ENCODE results near the gene SMAD3.

SMAD3 gene

DNA sequence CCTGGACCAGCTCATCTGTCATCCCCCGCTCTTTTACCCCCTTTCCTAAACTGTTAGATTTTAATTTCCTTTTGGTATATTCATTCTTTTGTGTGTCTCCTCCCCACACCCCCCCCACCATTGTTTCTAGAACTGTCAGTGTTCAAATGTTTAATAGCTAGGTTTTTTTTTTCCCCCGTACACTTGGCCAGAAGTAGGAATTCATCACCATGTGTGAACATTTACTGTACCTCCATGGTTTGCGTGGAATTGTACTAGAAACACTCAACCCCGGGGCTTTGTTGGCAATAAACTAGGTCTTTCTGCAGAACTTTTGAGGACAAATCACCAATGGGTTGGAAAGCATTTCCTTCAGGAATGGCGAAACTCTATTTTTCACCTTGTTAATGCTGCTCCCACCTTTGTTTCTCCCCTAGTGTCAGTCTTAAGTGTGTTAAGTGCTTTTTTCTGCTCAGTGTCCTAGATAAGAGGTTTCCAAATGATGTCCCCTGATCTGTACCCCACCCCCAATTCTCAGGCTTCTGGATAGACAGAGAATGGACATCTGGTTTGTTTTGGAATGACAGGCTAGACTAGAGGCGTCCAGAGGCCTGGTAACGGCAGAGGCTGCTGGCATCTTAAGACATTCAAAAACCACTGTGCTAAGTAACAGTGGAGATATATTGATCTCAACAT is 76.8 kb downstream of the SMAD3 start:
- Histone ChIP-seq H3K9ac (ENCODE audit: low read depth, low read length) (no peak overlapping the region), H3K4me1 (ENCODE audit: insufficient read depth, low read length) (peaks cover 59% of the 10 kb centered on the region), H3K36me3 (ENCODE audit: insufficient read depth, low read length) (no peaks in the 10 kb centered on the region), H3K9me3 (ENCODE audit: control insufficient read depth, insufficient read depth, low read length) (no peaks in the 10 kb centered on the region)

DNA sequence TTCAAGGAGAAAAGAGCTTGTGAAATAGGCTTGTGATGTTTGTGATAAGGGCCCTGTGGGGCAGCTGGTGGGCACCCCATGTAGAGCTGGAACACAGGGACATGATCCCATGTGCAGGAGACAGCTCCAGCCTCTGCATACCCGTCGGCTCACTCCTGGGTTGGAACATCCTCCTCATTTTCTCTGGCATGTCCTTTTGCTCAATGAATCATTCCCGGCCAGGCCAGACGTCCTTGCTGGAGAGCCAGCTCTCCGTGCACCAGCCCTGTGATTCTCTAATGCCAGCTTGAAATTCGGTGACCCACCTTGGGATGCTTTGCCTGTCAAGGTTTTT is 77.3 kb downstream of the SMAD3 start:
- Histone ChIP-seq H3K9me3 (ENCODE audit: control insufficient read depth, insufficient read depth, low read length) (no peaks in the 10 kb centered on the region), H3K4me1 (ENCODE audit: insufficient read depth, low read length) (peaks cover 59% of the 10 kb centered on the region), H3K9ac (ENCODE audit: low read depth, low read length) (no peak overlapping the region), H3K36me3 (ENCODE audit: insufficient read depth, low read length) (no peaks in the 10 kb centered on the region)

DNA sequence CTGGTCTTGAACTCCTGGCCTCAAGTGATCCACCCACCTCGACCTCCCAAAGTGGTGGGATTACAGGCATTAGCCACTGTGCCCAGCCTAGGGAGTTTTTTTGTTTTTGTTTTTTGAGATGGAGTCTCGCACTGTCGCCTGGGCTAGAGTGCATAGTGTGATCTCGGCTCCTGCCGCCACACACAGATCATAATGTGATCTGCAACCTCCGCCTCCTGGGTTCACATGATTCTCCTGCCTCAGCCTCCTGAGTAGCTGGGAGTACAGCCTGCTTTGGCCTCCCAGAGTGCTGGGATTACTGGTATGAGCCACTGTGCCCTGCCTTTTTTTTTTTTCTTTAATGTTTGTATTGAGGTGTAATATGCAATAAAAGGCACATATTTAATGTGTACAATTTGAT is 78.2 kb downstream of the SMAD3 start:
- no peaks in the 10 kb centered on the region for H3K9me3 ChIP-seq (ENCODE audit: control insufficient read depth, insufficient read depth, low read length)
- H3K9ac ChIP-seq (ENCODE audit: low read depth, low read length): no peak overlapping the region
- H3K36me3 ChIP-seq (ENCODE audit: insufficient read depth, low read length): no peaks in the 10 kb centered on the region
- peaks cover 60% of the 10 kb centered on the region for H3K4me1 ChIP-seq (ENCODE audit: insufficient read depth, low read length)

DNA sequence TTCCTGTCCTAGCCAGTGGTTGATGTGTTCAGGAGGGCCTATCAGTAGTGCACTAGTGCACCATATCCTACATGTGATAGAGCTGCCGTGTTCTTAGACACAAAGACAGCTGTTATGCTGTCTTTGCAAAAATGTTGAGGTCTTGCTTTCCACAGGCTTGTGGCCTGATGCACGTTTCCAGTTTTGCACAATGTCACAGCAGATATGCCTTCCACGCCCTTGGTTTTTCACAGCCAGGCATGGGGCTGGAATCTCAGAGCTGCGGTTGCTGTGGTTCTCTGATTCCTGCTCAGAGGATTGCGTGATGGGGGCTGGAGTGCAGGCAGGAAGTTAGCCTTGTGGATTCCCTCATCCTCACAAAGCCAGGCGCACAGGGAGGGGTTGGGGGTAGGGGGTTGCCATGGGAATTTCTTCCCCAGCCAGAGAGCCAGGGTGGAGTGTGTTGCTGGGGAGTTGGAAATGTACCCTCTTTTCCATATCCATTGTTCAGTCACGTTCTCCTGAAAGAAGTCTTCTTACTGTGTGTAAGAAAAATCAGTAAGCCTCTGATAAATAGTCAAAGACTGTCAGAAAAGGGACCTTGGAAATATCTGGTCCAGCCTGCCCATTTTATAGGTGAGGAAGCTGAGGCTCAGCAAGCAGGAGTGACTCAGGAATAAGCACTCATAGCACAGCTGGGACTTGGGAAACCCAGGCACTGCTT is 79.4 kb downstream of the SMAD3 start:
- H3K36me3 ChIP-seq (ENCODE audit: insufficient read depth, low read length): no peaks in the 10 kb centered on the region
- peaks cover 61% of the 10 kb centered on the region for H3K4me1 ChIP-seq (ENCODE audit: insufficient read depth, low read length)
- no peak overlapping the region for H3K9ac ChIP-seq (ENCODE audit: low read depth, low read length)
- no peaks in the 10 kb centered on the region for H3K9me3 ChIP-seq (ENCODE audit: control insufficient read depth, insufficient read depth, low read length)

DNA sequence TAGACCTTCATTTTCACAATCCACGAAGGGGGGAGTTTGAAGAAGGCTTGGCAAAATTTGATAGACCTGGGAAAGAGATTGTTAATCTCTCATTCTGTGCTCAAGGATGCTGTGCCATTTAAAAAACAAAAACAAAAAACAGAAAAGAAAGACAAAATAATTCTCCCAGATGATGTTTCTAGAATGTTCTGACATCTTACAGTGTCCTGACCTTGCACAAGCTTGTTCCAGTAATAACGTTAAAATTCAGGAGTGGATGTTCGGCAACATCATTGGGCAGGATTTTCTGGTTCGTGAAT is 79.9 kb downstream of the SMAD3 start:
- Histone ChIP-seq H3K9me3 (ENCODE audit: control insufficient read depth, insufficient read depth, low read length) (no peaks in the 10 kb centered on the region), H3K9ac (ENCODE audit: low read depth, low read length) (no peak overlapping the region), H3K36me3 (ENCODE audit: insufficient read depth, low read length) (no peaks in the 10 kb centered on the region), H3K4me1 (ENCODE audit: insufficient read depth, low read length) (peaks cover 65% of the 10 kb centered on the region)

DNA sequence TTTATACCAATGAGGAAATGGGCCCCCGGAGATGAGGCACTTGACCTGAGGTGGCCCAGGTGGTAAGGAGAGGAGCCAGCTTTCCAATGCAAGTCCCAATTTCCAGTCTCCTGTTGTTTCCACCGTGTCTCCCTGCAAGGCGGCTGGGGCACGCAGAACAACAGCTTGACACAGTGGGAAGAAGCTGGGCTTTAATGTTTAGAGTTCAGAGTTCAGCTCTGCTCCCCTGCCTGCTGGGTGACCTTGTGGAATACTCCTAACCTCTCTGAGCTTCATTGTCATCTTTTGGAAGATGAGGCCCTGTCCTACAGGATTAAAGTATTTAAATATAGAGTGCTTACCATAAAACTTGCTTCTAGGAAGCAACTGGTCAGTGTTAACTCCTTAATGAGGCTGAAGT is 80.3 kb downstream of the SMAD3 start:
- no peaks in the 10 kb centered on the region for H3K36me3 ChIP-seq (ENCODE audit: insufficient read depth, low read length)
- H3K4me1 ChIP-seq (ENCODE audit: insufficient read depth, low read length): peaks cover 65% of the 10 kb centered on the region
- no peak overlapping the region for H3K9ac ChIP-seq (ENCODE audit: low read depth, low read length)
- H3K9me3 ChIP-seq (ENCODE audit: control insufficient read depth, insufficient read depth, low read length): no peaks in the 10 kb centered on the region

DNA sequence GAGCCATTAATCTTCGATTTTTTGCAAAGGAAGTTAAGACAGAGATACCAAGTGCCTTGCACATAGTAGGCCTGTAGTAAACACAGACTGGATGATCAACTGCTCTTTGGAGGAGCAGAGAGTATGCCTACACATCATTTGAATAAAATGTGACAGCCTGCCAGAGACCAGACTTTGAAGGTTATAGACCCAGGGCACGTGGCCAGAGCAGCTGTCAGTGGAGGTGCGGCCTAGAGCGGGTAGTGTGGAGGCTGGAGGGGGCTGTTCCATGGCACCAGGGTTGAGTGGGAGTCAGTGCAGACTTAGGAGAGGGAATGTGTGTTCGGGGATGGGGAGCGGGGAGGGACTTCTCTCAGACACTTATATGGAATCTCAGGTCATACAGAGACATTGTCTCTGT is 80.8 kb downstream of the SMAD3 start:
- H3K9me3 ChIP-seq (ENCODE audit: control insufficient read depth, insufficient read depth, low read length): no peaks in the 10 kb centered on the region
- no peaks in the 10 kb centered on the region for H3K36me3 ChIP-seq (ENCODE audit: insufficient read depth, low read length)
- no peak overlapping the region for H3K9ac ChIP-seq (ENCODE audit: low read depth, low read length)
- peaks cover 68% of the 10 kb centered on the region for H3K4me1 ChIP-seq (ENCODE audit: insufficient read depth, low read length)

DNA sequence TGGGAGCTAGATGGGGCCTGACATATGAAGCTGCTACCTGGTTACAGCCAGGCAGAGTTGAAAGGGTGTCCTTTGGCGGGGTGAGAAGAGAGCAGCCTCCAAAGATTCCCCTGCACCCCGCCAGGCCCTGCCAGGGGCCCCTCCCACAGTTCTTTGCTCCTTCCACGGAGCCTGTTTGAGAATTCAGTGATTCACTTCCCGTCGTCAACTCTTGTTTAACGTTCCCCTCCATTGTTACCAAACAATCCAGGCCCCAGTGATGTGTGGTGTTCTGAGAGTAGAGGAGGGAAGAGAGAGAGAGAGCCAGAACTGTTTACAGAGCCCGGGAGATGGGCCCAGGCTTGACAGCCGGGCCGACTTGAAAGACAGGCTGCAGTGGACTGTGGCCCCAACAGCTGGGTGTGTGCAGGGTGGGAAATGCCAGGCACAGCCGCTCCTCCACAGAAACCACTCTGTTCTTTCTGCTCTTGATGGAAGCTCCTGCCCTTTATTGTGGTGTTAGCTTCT is 81.5 kb downstream of the SMAD3 start:
- no peak overlapping the region; the same call in 1 of the 2 replicates for H3K9ac ChIP-seq (ENCODE audit: low read depth, low read length)
- H3K4me1 ChIP-seq (ENCODE audit: insufficient read depth, low read length): peaks cover 68% of the 10 kb centered on the region
- no peaks in the 10 kb centered on the region for H3K9me3 ChIP-seq (ENCODE audit: control insufficient read depth, insufficient read depth, low read length)
- no peaks in the 10 kb centered on the region for H3K36me3 ChIP-seq (ENCODE audit: insufficient read depth, low read length)

DNA sequence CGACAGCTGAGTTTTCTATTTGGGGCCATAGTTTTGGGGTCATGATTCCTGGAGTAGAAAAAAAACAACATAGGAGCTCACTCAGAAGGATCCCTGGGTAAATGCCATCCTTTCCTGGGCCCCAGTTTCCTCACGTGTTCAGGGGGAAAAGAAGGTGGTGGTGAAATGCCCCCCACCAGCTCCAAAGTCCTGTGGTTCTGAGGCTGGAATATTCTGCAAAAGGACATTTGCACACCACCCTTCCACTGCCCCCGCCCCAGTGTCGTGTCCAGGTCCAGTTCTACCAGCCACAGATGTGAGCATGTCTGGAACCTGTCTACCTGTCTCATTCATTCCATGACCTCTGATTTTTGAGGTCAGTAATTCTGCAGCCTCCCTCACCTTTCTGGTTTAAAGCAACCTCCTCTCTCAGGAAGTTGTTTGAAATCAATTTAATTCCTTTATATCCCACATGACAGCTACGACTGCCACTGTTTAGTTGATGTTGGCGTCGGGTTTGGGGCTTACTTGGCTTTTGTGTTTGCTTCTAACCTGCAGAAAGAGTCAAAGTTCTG is 82.1 kb downstream of the SMAD3 start:
- Histone ChIP-seq H3K36me3 (ENCODE audit: insufficient read depth, low read length) (no peaks in the 10 kb centered on the region), H3K9ac (ENCODE audit: low read depth, low read length) (no peak overlapping the region), H3K9me3 (ENCODE audit: control insufficient read depth, insufficient read depth, low read length) (no peaks in the 10 kb centered on the region), H3K4me1 (ENCODE audit: insufficient read depth, low read length) (peaks cover 70% of the 10 kb centered on the region)

DNA sequence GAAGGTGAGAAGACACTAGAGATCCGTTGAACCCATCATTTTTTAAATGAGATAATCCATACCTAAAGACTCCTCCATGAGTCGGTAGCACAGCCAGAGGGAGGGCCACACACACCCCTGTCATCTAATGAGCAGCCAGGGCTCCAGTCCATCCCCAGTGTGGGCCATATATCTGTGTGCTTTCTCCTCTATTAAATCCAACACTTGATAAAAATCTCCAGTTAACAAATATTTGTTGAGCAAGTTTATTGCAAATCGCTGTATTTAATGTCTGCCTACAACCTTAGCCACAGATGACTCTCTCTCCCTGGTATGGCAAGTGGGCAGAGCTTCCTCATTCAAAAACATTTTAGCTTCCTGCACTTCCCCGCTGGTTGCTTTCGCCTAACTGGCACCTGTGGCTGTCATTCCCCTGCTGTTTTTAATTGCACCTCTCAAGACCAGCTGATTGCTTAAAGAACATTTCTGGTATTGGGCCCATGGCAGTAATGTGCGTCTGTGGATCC is 82.8 kb downstream of the SMAD3 start:
- H3K4me1 ChIP-seq (ENCODE audit: insufficient read depth, low read length): peaks cover 78% of the 10 kb centered on the region
- H3K9me3 ChIP-seq (ENCODE audit: control insufficient read depth, insufficient read depth, low read length): no peaks in the 10 kb centered on the region
- H3K36me3 ChIP-seq (ENCODE audit: insufficient read depth, low read length): no peaks in the 10 kb centered on the region
- no peak overlapping the region for H3K9ac ChIP-seq (ENCODE audit: low read depth, low read length)

DNA sequence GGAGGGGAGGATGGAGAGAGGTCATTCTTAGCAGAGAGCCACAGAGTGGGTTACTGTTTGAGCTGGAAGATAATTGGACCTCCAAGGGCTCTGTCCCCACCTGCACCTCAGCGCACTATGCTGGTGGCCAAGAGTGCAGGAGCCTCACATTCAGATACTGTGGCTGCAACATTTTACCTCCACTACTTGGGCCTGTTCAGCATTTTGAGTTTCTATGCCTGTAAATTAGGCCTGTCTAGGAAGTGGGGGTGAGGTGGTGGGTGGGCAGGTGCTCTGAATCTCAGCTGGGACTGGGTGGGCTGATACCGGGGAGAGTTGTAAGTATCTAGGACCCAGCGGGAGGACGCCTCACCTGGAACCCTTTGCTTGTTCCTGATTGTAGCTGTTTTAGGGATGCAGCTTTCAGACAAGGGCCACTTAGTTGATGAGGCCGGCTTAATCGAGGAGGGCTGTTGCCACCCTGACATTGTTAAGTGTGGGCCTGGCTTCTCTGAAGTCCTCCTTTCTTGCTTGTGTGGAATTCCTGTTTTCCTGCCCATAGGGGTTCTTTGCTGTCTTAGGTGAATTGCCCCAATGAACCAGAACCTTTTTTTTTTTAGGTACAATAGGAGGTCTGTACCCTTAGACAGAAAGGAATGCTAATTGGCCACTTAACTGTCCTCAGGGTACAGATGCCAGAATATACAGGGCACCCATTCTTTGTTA is 83.8 kb downstream of the SMAD3 start:
- Histone ChIP-seq H3K9me3 (ENCODE audit: control insufficient read depth, insufficient read depth, low read length) (no peaks in the 10 kb centered on the region), H3K9ac (ENCODE audit: low read depth, low read length) (no peak overlapping the region), H3K36me3 (ENCODE audit: insufficient read depth, low read length) (no peaks in the 10 kb centered on the region), H3K4me1 (ENCODE audit: insufficient read depth, low read length) (peaks cover 77% of the 10 kb centered on the region)

DNA sequence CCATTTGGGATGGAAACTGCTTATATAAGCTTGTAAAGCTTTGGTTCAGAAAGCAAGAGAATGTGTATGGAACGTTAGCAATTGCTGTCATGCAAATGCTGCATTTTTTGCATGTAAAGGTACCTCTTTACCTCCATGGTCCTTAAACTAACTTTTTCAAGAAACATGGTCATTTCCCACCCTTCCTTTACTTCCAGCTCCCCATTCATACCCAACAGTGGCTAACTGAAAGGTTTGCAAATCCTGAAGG is 84.3 kb downstream of the SMAD3 start:
- H3K36me3 ChIP-seq (ENCODE audit: insufficient read depth, low read length): no peaks in the 10 kb centered on the region
- peak overlapping the region; percentile 38; the same call in 1 of the 2 replicates for H3K9ac ChIP-seq (ENCODE audit: low read depth, low read length)
- H3K4me1 ChIP-seq (ENCODE audit: insufficient read depth, low read length): peaks cover 72% of the 10 kb centered on the region
- no peaks in the 10 kb centered on the region for H3K9me3 ChIP-seq (ENCODE audit: control insufficient read depth, insufficient read depth, low read length)

DNA sequence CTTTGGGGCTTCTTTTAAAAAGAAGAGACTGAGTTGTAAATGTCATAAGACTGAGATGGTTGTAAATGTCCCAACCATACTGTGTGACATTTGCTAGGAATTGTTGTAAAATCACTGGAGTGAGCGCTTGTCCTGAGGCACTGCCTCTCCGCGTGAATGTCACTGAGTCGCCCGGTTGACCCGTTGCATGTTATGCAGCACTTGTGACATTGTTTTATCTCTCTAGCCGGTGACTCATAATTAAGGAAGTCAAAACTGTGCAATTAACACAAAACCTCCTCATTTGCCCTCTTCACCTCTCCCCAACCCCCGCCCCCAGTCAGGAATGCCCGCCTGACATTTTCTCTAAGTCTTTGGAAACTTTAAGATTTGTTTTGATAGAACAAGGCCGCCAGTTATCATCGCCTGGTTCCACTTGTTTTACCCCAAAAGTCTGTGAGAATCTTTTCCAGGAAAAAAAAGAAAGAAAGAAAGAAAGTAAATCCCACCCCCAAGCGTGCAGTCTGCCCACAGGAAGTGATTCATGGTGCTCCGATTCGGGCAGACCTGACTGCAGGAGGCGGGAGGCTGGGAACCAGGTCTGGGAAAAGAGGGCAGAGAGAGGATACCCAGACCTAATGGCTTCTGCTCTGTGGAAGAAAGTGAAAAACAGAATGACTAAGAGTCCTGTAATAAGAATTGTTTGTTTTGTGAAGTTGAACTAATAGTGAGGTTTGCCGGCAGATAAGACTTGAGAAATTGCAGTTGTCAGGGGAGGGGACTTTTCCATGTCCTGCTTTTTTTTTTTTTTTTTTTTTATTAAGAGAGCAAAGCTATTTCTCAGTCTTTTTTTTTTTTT is 84.8 kb downstream of the SMAD3 start:
- H3K36me3 ChIP-seq (ENCODE audit: insufficient read depth, low read length): no peaks in the 10 kb centered on the region
- H3K9me3 ChIP-seq (ENCODE audit: control insufficient read depth, insufficient read depth, low read length): no peaks in the 10 kb centered on the region
- peak overlapping the region; percentile 38; the same call in 1 of the 2 replicates for H3K9ac ChIP-seq (ENCODE audit: low read depth, low read length)
- H3K4me1 ChIP-seq (ENCODE audit: insufficient read depth, low read length): peaks cover 66% of the 10 kb centered on the region

DNA sequence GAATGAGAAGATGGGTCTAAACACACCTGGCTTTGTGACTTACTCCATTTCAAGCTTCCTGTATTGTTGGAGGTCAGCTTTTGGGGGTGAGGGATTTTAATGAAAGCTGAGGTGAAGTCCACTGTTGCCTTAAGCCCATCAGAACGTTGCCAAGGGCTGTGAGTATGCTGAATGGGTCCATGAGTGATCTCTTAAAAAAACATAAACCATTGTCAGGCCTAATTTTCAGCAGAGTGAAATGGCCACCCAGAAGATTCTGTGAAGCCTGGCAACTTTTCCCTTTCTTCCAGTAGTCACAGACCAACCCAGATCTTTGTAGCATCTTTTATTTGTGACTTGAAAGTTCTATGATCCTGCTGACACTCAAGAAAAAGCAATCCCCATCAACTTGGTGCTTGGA is 87.0 kb downstream of the SMAD3 start:
- H3K9me3 ChIP-seq (ENCODE audit: control insufficient read depth, insufficient read depth, low read length): no peaks in the 10 kb centered on the region
- H3K36me3 ChIP-seq (ENCODE audit: insufficient read depth, low read length): peaks cover 3% of the 10 kb centered on the region; the same call in 1 of the 2 replicates
- H3K9ac ChIP-seq (ENCODE audit: low read depth, low read length): no peak overlapping the region
- peaks cover 46% of the 10 kb centered on the region for H3K4me1 ChIP-seq (ENCODE audit: insufficient read depth, low read length)
